HS-5 (cell line): ENCODE data around the gene FGD6.
"Not testable (repeated sequence)": the region's sequence is repeated elsewhere in the genome, so short reads cannot be mapped to it uniquely, and the experiment has no call there.

Source experiments
- DNase-seq: peaks from one replicate; pipeline ENCODE4 v3.0.0-alpha.2; 2012; ENCODE audit warnings: low read depth

FGD6 gene

DNA sequence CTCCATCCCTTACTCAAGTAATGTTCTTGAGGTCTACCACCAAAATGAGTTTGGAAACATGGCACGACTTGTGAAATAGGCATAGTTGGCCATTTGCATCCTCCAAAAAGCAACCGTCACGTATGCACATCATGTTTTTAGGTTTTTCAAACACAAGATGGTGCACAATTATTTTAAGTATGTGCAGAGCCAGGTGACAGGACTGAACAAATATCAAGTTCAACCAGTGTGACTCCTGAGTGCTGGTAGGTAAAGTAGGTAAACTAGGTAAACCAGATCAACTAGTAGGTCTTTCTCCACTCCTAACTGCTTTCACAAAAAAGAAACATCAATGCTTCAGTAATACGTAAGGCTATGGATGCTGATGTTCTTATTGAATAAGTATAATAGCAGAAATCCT, 39.1 kb downstream of the FGD6 start:
- DNase-seq, result no peak

DNA sequence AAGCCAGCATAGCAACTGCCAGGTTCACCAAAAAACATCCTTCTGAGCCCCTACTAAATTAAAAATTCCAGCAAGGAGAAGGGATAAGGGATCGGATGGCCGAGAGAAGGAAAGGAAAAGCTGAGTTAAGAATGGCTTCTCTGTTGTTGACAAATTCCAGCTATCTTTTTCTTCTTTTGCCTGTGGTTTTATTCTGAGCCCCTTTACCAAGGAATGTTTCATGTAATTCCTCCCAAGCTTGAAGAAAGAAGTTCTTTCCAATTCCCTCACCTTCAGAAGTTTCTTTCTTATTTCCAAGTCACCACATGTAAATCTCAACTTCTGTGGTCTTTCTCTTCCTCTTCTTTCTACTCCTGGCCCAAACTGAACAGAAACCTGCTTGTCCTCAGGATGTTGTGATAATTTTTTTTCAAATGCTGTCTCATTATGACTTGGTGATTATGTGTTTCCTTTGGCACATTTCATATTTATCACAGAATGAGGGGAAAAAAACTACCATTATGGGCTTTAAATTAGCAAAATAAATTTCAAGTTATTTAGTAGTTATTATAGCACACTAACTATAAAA, 40.0 kb downstream of the FGD6 start:
- no peak for DNase-seq

DNA sequence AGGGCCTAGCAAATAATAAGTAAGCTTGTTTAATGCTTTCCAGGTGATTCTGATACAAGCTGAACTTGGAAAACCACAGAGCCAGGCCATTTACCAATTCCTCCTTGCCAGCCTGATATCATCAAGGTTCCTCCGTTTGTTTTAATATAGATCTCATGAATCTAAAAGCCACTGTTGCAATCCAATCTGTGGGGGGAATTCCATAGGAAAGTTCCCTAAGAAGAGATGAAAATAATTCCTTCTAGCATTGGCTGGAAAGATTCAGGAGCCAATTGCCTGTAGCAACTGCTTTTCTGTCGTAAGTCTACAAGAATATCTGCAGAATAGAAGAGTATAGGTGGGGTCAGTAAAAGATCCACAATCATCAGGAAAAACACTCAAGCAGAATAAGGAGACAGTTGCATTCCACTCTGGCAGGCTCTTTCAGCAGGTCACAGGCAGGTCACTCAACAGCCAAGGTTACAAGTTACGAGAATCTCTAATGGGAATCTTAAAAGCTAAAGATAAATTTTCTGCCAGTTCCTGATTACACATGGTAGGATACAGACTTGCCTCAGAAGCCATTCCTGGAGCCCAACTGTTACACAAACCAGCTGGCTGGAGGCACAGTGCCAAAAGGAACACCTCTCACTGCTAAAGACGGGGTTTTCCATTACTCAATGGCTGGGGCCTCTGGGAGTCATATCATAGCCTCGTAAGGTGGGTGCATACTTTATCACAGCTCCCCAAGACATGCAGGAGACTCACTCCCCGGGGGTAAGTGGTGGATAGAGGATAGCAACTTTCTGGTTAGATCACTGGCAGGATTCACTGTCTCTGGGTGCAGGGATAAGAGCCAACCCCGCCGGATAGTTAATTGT, 43.6 kb downstream of the FGD6 start:
- no peak for DNase-seq

DNA sequence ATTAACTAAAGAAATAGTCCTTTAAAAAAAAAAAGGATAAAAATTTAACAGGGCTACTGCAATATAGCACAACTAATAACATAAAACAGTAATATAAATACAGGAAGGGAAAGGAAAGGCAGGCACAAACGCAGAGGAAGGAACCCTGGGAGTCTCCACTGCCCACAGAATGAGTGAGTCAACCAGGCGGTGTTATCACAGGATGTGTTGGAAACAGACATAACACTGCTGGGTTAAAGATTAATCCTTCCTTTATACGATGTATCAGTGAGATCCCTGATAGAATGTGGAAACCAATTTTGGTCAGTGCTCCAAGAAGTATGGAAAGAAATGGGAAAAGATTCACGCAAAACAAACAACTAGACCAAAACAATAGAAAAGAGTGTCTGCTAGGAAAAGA, 47.9 kb downstream of the FGD6 start:
- DNase-seq, result peak; percentile 46

DNA sequence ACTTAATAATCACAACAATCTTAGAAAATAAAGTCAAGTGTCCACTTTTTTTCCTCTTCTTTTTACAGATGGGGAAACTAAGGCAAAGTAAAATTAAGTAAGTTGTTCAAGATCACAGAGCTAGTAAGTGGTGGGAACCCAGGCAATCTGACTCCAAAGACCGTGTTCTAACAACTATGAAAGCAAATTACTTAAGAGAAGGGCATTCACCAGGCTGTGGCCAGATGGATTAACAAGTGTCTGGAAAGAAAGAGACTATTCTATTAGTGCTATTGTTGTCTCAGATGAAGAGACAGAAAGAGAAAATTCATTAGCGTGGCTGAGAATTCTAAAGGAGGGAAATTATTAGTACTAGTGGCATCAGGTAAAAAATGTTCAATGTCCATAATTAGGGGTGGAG, 48.5 kb downstream of the FGD6 start:
- DNase-seq, result no peak

DNA sequence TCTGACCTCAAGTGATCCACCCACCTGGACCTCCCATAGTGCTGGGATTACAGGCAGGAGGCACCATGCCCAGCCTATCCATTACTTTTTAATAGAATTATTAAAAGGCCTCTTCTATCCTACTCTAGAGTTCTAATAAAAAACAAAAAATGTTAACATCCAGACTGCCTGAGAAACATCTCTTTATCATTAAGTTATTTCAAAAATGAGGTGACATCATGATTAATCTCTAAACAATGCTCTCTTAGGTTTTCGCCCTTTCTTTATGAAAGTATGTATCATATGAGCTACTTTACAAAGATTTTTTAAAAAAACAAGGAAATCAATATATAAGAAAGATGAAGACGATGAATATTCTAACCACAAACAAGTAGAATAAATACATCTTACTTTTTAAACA, 52.6 kb downstream of the FGD6 start:
- peak; percentile 20 for DNase-seq

DNA sequence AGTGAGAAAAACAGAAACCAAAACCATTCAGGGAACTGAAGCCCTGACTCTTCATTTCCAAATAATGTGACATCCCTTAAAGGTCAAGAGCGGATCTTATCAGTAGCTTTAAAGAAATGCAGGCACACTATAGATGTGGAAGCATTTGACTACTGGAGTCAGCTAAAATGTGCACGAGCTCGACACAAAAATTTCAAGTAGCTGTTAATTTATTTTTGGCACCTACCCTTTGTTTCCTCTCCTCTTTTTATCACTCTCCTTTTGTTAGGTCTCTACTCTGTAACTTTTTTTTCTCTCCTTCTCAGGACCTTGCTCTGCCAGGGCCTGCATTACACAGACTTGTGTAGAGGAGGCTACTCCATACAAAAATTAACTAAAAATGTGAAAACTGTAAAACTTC, 58.3 kb downstream of the FGD6 start:
- no peak for DNase-seq

DNA sequence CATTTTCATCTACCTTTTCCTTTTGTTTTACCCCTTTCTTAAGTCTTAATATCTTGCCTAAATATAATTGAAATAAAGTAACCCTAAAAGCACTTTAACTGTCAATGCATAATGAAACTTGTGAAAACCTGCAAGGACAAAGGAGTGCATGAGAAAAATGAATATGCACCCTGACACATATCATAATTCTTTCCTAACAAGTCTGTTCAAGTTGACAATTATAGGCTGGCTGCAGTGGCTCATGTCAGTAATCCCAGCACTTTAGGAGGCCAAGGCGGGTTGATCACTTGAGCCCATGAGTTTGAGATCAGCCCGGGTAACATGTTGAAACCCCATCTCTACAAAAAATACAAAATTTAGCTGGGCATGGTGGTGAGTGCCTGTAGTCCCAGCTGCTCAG, 65.4 kb downstream of the FGD6 start:
- no peak for DNase-seq

DNA sequence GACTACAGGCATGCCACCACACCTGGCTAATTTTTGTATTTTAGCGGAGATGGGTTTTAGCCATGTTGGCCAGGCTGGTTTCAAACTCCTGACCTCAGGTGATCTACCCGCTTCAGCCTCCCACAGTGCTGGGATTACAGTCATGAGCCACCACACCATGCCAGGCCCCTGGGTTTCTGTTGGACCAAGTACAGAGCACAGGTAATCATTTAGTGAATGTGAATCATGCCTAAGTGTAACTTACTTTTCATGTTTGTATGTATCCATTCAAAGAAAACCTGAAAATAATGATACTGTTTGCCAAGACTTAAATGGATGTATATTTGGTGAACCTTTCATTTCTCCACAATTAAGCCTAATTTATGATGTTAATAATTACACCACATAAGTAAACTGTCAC, 65.9 kb downstream of the FGD6 start:
- no peak for DNase-seq

DNA sequence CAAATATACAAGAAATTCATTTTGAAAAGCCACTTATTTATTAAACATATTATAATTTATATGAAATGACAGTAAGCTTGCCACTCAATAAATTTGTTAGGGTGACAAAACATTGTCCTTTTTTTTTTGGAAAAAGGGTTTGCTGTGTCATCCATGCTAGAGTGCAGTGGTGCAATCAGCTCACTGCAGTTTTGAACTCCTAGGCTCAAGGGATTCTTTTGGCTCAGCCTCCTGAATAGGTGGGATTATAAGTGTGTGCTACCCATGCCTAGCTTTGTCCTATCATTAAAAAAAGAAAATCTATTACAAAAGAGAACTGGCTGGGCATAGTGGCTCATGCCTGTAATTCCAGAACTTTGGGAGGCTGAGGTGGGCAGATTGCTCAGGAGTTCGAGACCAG, 66.8 kb downstream of the FGD6 start:
- no peak for DNase-seq

DNA sequence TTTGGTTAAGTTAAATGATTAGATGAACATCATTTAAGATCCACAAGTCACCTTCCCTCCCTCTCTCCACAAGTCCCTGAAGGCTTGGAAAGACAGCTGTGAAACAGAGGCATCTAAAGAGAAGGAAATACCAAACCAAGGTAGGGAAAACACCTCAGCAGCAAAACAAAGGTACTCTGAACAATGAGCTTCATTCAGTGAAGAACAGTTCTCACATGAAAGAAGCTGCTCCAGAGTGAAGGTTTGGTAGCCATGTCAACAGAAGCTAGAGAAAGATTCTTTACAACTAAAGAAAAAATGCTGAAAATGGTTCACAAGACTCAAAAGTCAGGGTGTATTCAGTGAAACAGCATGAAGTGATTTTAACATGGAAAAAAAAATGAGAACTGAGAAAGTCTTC, 69.4 kb downstream of the FGD6 start:
- no peak for DNase-seq

DNA sequence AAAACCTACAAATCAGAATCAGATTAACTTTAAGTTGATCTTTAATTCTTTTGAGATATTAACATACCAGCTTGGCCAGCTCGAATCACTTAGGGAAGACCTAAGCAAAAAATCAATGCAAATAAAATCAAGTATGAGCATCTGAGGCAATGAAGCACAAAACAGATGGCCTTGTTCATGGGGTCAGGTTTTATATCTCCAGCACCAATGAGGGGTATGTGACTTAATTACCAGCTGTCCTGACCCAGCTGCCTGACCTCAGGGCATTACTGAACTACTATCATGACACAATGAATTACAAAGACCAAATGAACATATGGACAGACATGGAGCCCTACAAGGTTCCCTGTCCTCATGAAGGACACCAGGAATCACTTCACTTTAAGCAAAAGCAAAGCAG, 70.5 kb downstream of the FGD6 start:
- no peak for DNase-seq

DNA sequence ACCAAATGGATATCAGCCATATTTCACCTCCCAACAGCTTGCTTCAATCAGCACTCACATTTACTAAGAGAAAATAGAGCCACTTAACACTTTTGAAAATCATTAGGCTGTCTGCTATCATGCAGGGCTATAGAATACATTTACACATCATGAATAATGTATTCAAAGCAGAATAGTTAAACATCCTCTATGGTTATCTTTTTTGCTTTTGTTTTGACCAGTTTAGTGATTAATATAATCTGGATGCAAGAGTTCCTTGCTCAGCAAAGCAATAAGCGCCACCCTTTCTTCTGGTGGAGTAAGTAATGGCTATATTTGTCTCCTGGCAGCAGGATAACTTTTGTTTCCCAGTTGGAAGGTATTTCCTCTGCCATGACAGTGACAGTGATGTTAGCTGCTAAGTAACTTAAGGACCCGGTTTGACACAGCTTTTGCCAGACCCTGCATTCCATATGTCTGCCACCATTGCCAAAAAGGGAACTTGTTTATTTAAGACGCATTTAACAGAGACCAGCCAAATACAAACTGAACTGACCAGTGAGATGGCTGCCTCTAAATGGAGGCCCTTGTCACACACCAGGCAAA, 73.6 kb downstream of the FGD6 start:
- no peak for DNase-seq

DNA sequence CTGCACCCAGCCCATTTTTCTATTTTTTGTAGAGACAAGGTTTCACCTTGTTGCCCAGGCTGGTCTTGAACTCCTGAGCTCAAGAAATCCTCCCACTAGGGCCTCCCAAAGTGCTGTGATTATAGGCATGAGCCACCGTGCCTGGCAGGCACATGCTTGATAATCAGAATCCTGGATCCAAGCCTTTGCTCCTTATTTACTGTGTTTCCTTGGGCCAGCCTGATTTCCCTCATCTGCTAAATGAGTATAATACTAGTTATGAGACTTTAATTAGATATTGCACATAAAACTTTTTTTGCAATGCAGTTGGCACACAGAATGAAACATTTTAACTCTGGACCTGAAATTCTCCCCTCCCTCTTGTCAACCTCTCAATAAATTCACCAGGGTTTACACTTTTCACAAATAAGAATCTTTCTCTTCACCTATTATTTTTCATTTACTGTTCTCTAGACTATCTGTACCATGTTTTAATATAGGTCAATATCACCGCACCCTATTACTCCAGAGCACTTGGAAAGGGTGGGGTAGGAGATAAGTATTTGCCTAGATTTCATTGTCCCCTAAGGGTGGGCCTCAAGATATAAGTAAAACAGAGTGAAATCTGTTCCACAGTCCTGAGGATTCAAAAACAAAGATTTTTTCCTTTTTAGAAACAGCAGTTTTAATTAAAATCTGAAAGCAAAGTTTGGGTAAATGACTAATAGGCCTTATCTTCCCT, 74.7 kb downstream of the FGD6 start:
- no peak for DNase-seq

DNA sequence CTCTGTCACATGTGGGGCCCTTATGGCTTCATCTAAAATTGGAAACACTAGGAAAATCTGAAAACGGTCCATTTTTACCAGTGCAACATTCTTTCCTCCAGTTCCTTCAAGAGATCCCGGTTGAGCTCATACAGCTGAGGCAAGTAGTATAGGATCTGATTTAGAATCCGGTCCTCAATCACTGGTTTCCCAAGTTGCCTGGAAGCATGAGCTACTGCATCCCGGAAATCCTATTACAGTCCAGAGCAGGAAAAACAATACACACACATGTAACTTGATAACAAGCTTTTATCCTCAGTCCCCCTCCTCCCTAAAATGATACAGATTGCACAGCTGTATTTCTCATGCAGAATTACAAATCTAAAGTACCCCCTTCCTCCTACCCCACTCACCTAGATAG, 76.0 kb downstream of the FGD6 start:
- no peak for DNase-seq

DNA sequence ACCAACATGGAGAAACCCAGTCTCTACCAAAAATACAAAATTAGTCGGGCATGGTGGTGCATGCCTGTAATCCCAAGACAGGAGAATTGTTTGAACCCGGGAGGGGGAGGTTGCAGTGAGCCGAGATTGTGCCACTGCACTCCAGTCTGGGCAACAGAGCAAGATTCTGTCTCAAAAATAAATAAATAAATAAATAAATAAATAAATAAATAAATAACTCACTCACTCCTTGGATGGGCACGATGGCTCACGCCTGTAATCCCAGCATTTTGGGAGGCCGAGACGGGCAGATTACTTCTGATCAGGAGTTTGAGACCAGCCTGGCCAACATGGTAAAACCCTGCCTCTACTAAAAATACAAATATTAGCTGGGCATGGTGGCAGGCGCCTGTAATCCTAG, 79.2 kb downstream of the FGD6 start:
- not testable (repeated sequence) for DNase-seq

DNA sequence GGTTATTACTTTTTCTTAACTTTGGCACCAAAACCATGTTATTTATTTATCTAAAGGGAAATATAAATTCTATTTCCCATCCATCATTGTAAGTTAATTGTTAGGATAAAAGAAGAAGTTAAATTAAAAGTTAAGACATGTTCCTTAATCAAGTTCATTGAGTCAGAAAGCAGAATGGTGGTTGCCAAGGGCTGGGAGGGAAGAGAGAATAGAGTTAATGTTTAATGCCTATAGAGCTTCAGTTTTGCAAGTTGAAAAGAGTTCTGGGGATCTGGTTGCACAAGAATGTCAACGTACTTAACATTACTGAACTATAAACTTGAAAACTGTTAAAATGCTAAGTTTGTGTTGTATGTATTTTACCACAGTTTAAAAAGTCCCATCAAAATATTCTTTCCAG, 80.7 kb downstream of the FGD6 start:
- DNase-seq, result no peak

DNA sequence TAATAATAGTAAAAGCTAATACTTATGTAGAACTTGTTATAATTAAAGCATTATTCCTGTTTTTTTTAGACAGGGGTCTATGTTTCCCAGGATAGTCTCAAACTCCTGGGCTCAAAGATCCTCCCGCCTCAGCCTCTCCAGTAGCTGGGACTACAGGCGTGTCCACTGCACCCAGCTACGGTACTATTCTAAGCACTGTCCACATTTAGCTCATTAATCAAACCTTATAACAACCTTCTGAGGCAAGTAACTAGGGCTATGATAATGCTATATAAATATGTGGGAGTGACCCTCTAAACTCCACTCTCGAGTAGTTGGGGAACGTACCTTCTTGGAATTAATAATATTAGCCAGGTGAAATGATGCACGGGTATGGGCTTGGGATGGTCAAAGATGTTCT, 83.2 kb downstream of the FGD6 start:
- no peak for DNase-seq

DNA sequence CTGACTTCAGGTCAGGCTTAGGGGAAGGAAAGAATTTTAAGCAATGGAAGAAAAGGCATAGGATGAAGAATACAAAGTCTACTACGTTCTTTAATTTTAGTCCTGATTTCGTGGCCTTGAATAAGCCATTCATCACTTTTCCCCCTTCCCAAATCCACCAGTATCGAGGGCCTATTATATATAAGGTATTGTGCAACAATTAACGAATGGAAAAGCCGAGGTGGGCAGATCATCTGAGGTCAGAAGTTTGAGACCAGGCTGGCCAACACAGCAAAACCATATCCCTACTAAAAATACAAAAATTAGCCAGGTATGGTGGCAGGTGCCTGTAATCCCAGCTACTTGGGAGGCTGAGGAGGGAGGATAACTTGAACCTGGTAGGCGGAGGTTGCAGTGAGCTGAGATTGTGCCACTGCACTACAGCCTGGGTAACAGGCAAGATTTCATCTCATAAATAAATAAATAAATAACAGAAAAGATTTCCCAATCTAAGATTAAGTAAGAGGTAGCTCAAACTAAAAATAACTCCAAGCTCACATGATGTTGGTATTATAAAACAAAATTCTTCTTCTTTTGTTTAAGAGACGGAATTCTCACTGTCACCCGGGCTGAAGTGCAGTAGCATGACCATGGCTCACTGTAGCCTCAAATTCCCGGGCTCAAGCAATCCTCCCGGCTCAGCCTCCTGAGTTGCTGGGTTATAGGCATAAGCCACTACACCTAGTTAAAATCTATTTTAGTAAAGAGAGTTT, 85.5 kb downstream of the FGD6 start:
- no peak for DNase-seq

DNA sequence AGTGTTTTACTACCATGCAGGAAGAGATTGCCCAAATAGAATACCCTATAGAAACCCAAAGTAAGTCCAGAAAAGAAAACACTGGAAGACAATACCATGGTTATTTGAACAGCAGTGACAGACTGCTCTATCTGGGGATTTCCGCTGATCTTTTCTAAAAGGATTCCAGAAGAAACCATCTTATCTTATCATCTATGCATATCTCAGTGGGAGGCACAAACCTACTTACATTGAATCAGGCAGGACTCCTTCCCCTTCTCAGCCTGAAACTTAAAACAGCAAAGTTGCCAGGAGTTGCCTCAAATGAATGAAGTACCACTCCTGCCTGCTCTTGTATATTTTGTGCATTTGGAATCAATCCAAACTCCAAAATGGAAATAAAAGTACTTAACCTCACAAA, 87.2 kb downstream of the FGD6 start:
- DNase-seq, result no peak

DNA sequence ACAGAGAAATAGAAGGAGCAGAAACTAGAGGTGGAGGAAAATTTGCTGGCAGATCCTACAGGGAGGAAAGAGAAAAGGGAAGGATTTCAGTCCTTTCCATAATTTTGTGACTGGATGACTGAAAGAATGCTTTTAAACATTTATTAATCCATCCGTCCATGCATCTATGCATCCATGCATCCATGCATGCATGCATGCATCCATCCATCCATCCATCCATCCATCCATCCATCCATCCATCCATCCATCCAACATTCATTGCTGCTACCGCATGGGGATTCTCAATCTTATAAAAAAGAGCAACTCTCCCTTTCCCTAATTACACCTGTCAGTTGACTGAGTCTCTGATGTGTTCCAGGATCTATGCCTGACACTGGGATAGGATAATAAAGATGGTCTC, 88.2 kb downstream of the FGD6 start:
- no peak for DNase-seq

DNA sequence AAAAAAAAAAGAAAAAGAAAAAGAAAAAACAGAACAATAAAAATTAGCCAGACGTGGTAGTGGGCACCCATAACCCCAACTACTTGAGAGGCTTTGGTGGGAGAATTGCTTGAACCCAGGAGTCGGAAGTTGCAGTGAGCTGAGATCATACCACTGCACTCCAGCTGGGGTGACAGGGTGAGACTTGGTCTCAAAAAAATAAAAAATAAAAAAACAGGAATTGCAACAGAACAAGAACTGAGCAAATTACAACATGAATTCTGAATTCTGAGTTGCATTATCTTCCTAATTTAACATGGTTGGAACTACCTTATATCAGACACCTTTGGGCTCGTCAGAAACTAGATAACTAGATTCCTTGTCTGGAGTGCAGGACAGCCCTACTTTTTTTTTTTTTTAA, 90.5 kb downstream of the FGD6 start:
- no peak for DNase-seq
